ENCODE results near the gene NAA20.

NAA20 gene

GRCh38 chr20:20017001-20017843 is at the start of gene NAA20:
Gene NAA20 (plus strand): TSS chr20:20017362. CDS start chr20:20017397, 35 bp downstream.
- peak; percentile 66 to 81 (median 73) for DNase-seq (ENCODE audit: low read depth in 3 of 3, low spot score in 1 of 3)

GRCh38 chr20:19967445-19967844 is 49.7 kb upstream of the NAA20 start:
- no peak for DNase-seq (ENCODE audit: low read depth in 3 of 3, low spot score in 1 of 3)

DNA sequence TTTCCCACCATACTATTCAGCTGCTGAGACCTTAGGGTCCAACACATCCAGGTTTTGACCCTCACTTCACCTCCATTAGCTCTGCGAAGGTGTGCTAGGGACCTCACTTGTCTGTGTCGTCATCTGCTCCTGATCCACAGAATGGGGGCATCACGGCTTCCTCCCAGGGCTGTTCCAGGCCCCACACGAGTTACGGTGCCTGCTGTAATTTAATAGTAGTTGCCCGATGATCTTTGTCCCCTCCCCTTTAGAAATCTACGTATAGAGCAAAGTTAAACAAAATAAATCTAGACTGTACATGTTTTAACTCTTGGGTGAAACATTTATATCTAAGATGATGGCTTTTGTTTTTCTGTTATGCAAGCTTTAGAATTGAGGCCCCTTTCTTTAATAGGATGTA is 49.1 kb upstream of the NAA20 start:
- no peak for DNase-seq (ENCODE audit: low read depth in 3 of 3, low spot score in 1 of 3)

DNA sequence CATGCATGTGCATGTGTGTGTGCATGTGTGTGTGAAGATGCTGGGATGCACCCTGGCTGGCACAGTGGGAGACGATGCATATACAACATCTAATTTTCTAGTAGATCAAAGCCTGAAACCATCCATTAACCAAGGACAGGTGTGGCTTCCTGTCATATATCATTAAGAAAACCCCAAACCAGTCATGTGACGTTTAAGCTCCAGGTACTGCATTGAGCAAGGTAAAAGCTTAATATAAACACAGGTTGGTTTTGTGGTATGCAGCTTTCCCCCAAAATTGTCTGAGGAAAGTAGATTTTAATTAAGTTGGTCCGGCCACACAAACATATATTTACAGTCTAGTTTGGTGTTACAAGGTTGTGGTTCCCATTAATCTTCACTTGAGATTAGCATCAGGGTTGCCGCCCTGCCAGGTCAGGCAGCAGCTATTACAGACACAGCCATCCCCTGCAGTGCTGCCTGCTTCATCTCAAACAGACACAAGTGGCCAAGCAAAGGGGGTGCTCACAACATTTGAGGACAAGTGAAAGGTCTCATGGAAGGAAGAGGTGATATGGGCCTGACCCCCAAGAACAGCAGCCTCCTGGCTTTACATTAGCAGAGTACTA is 48.6 kb upstream of the NAA20 start:
- DNase-seq (ENCODE audit: low read depth in 3 of 3, low spot score in 1 of 3), result no peak

DNA sequence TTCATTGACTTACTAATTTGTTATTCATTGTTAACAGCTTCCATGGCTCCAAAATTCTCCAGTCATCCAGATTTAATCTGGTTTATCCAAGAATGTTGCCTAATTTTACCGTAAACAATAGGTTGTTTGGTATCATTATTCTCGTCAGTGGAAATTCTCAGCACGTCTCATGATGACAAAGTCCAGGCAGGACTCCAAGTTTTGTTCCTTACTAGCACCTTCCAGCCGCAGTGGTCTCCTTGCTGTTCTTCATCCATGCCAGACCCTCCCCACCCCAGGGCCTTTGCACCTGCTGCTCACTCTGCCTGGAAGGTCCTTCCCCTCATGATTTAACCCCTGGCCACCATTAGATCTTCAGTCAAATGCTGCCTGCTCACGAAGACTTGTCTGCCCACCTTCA is 48.1 kb upstream of the NAA20 start:
- DNase-seq (ENCODE audit: low read depth in 3 of 3, low spot score in 1 of 3), result no peak

DNA sequence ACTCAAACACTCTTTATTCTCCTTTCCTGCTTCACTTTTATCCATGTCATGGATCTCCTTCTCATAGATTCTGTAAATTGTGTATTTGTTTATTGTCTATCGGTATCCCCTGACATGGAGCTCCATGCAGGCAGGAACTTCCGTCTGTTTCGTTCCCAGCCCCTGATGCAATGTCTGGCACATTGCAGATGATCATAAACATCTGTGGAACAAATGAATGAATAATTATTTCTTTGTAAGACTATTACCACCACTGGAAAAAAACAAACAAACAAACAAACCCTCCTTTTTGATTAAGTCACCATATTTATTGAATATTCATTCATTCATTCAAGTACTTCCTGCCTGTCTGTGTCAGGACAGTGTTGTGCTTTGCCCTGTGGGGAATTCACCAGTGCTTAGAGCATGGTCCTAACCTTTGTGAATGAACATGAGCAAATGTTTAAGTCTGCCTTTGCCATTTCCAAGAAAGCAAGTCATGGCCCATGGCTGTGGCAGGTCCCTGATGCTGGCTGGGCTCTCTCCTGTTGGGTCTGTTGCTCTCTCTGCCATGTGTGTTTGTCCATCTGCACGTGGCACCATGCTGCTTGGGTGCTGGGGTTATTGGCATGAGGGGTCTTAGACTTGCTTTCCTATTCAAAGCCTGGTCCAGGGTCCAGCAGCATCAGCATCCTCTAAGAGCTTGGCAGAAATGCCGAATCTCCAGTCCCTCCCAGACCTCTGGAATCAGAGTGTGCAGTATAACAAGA is 47.5 kb upstream of the NAA20 start:
- DNase-seq (ENCODE audit: low read depth in 3 of 3, low spot score in 1 of 3), result no peak

DNA sequence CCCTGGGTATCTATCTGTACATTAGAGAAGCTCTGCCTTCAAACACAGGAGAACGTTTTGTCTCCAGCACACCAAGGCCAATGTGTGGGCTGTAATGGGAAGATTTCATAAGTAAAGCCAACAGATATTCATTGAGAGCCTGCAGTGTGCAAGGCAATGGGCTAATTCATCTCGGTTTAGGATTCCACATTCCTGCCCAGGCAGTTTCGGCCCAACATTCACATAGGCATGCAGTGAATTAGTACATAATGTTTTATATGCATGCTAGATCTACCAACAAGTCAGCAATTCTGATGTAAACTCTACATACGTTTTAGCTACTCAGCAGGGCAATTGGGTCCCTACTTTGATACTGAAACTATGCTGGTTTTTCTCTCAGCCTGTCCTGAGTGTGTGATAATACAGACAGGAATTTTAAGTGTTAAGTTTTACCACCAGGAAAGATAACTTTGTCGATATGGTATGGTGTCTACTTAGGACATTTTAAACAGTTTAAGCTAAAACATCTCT is 46.9 kb upstream of the NAA20 start:
- DNase-seq (ENCODE audit: low read depth in 3 of 3, low spot score in 1 of 3), result no peak

DNA sequence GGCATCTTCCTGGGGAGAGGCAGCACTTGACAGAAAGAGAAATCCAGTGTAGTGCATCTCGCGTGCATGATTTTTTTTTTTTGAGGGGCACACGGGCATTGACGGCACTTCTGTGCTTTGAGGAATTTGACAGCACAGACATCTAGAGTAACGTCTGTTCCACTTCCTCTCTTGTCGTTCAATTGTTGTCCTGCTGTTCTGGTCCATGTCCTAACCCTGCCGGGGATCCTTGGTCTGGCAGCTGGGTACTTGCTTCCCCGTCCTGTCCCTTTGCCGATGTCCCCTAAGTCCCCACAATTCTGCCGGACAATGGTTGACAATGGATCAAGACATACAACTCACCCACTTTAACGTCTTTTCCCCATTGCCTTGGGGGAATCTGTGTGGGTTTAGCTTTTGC is 46.0 kb upstream of the NAA20 start:
- no peak for DNase-seq (ENCODE audit: low read depth in 3 of 3, low spot score in 1 of 3)

- no peak for DNase-seq (ENCODE audit: low read depth in 3 of 3, low spot score in 1 of 3)
Measured at GRCh38 chr20:19973961-19974629, 43.1 kb upstream of the NAA20 start.

DNA sequence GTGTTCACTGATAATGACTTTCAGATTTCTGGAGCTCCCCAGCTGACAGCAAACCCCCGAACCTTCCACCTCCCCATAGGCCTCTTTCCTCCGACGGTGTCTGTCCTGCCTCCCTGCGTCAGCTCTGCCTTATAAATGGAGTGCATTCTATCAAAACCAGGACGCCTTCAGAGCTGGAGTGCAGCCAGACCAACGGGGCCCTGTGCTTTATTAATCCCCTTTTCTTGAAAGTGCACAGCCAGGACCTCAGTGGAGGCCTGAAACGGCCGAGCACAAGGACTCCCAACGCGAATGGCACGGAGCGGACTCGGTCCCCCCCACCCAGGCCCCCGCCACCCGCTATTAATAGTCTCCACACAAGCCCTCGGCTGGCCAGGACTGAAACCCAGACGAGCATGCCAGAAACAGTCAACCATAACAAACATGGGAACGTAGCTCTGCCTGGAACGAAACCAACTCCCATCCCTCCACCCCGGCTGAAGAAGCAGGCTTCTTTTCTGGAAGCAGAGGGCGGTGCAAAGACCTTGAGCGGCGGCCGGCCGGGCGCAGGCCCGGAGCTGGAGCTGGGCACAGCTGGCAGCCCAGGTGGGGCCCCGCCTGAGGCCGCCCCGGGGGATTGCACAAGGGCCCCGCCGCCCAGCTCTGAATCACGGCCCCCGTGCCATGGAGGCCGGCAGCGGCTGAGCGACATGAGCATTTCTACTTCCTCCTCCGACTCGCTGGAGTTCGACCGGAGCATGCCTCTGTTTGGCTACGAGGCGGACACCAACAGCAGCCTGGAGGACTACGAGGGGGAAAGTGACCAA is 42.3 kb upstream of the NAA20 start:
- DNase-seq (ENCODE audit: low read depth in 3 of 3, low spot score in 1 of 3), result no peak

DNA sequence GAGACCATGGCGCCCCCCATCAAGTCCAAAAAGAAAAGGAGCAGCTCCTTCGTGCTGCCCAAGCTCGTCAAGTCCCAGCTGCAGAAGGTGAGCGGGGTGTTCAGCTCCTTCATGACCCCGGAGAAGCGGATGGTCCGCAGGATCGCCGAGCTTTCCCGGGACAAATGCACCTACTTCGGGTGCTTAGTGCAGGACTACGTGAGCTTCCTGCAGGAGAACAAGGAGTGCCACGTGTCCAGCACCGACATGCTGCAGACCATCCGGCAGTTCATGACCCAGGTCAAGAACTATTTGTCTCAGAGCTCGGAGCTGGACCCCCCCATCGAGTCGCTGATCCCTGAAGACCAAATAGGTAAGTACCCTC is 41.7 kb upstream of the NAA20 start:
- no peak for DNase-seq (ENCODE audit: low read depth in 3 of 3, low spot score in 1 of 3)

GRCh38 chr20:19975901-19976300 is 41.3 kb upstream of the NAA20 start:
- no peak for DNase-seq (ENCODE audit: low read depth in 3 of 3, low spot score in 1 of 3)

GRCh38 chr20:19976595-19977372 is 40.4 kb upstream of the NAA20 start:
- no peak for DNase-seq (ENCODE audit: low read depth in 3 of 3, low spot score in 1 of 3)

- no peak for DNase-seq (ENCODE audit: low read depth in 3 of 3, low spot score in 1 of 3)
Measured at GRCh38 chr20:19977373-19977770, 39.8 kb upstream of the NAA20 start.

DNA sequence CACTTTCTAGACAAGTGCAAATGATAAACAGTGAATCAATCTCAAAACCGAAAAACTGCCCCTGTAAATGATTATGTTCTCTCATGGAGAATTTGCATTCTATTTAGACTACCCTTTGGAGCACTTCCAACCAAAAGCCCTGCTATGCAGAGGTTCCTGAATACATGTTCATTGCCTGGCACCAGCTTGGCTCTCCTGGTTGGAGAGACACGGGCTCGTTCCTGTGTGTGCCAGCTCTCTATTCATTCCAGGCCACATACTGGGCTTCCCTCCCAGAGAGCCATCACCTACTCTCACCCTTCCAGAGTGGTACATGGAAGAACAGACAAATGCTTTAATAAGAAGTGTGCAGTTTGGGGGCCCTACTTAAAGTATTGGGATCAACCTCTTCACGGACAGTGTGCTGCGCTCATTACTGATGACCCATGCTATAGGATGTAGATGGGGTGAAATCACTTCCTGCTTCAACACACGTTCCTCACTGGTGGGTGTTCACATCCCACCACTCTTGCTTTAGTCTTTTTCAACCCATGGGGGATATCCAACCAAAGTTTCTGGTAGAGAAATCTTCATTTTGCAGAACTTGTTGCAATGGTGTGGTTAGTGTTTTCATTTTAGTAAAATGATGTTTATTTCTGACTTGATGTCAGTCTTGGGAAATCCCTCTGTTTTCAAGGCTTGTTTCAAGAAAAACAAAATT is 38.5 kb upstream of the NAA20 start:
- no peak for DNase-seq (ENCODE audit: low read depth in 3 of 3, low spot score in 1 of 3)

DNA sequence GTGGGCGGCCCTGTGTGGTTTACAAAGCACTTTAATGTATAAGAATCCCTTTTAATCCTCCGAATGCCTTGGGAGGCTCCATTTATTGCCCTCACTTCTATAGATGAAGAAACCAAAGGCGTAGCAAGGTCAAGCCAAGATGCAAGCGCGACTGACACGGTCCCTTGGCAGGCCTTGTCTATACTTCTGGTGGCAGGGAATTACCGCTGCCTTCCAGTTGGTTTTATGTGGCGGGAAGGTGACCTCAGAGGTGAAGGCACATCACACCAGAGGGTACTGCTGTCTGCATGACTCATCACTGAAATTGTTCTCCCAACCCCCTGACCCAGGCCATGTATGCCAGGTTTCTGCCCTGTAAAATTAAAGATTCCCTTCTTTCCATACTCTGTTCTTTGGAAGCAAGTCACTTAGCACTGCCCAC is 36.1 kb upstream of the NAA20 start:
- no peak for DNase-seq (ENCODE audit: low read depth in 3 of 3, low spot score in 1 of 3)

GRCh38 chr20:19986419-19986818 is 30.7 kb upstream of the NAA20 start:
- no peak for DNase-seq (ENCODE audit: low read depth in 3 of 3, low spot score in 1 of 3)

GRCh38 chr20:19987046-19987445 is 30.1 kb upstream of the NAA20 start:
- no peak for DNase-seq (ENCODE audit: low read depth in 3 of 3, low spot score in 1 of 3)

DNA sequence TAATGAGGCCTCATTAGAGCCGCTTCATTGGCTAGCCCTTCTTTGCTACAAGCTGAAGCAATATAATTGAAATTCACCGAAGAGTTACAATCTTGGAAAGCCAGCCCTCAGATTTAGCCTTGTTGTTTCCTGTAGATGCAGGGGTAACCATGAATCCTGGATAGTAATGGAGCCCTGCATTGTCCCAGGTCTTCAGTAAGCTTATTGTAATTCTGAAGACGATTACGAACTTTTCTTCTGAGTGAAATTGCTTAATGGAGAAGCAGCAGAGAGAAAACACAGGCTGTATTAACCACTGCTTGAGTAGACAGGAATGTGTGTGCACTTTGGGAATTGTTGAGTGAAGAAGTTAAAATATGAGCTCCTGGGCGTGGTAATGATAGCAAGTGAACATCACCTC is 26.3 kb upstream of the NAA20 start:
- no peak for DNase-seq (ENCODE audit: low read depth in 3 of 3, low spot score in 1 of 3)

Data from stimulated activated CD4-positive, alpha-beta T cell treated with anti-CD3 and anti-CD28 coated beads, TNF-alpha, amount 100 ng/mL, for 1 hour (primary cell).